GM18517 (cell line): ENCODE results near the gene THADA.

Source experiments
- ATAC-seq: cut with Tn5 transposase; IDR thresholded peaks from one replicate; pipeline ENCODE4 v1.9.1; 2021; ENCODE audit warnings: mild to moderate bottlenecking, moderate library complexity; ENCODE audit not compliant: unreplicated experiment

The THADA gene

DNA sequence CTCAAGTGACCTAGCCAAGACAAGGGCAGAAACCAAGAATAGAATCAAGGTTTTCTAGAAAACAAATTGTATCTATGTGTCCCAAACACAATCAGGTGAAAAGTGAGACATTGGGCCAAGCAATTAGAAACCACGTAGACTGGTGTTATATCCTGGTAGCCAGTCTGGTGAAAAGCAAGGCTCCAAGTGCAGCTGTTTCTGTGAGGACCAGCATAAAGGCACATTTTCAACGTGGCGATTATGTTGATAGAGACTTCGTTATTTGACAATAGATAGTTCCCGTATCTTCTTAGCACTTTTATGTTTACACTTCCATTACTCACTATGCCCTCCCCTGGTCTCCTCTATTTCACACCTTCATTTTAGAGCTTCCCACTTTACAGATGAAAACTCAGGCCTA is 266.2 kb downstream of the THADA start:
- no peak for ATAC-seq

DNA sequence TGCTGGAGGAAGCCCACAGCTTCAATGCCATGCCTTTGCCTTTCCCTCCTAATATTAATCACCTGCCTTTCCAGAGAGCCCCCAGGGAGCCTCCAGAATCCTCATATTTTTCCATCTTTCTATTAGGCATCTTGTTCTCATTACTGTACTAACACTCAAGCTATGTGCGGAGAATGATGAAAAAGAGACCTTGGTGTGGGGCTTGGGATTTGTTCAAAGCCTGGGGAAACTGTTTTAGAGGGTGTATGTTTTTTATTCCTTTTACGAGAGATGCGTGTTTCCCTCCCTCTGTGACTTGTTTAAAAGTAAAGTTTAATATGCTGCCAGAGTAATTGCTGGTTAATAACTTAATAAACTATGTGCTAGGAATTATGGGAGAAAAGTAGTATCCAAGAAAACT is 267.0 kb downstream of the THADA start:
- ATAC-seq: no peak

DNA sequence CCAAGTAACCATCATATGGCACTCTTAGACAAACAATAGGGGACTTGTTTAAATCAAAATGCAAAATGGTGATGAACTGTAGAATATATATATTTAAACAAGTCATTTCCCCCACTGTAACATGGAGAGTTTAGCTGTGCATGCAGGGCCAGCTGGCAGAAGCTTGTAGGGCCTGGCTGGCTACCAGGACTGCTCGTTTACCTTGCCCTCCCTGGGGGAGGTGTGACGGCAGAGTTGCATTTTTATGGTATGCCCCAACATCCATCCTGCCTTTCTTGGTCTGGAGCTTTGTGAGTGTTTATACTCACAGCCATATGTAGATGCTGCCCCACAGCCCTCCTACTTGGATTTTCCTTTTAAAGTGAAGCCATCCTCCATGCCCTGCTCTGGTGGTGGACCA is 267.7 kb downstream of the THADA start:
- ATAC-seq: no peak

DNA sequence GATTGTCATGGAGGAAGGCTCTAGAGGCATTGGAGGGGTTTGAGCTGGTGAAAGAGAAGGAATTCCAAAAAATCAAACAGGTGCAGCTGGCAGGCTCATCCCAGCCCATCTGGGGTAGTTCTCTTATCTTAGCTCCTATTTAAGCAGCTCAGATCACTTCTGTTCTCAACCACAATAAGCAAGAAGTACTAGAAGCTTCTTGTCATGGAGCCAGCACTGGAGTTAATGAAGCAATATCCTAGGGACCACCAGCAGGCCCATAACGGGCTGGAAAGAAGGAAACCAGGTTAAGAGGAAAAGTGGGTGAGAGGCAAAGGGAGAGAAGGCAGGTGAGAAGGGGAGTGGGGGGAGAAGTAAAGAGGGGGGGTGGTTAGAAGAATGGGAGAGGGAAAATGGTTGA is 268.7 kb downstream of the THADA start:
- no peak for ATAC-seq

DNA sequence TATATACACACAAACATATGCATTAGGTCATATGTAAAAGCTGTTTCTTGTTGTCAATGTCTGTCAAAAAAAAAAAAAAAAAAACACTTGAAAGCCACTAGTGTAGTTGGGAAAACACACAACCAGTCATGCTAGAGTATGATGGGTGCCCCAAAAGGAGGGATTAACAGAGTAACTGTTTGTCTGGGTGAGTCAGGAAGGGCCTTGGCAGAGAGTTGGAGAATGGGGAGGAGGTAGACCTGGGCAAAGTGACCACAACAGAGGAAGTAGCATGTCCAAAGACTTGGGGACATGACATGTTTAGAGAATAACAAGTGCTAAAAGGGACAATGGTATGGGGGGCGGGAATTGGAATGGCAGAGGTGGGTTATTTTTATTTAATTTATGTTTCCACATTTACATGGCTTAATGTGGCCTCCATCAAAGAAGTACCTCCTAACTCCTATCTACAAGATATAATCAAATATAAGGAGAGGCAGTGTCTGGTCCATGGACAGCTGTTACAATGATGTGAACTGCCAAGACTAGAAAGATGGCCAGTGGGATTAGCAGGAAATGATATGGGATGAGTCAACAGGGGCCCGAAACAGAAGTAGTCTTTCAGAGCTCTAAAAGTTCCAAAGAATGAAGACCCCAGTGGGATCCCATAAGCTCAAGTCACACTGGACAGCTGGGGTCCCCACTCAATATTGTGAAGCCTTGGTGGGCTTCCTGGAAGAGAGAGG is 269.6 kb downstream of the THADA start:
- ATAC-seq: no peak

DNA sequence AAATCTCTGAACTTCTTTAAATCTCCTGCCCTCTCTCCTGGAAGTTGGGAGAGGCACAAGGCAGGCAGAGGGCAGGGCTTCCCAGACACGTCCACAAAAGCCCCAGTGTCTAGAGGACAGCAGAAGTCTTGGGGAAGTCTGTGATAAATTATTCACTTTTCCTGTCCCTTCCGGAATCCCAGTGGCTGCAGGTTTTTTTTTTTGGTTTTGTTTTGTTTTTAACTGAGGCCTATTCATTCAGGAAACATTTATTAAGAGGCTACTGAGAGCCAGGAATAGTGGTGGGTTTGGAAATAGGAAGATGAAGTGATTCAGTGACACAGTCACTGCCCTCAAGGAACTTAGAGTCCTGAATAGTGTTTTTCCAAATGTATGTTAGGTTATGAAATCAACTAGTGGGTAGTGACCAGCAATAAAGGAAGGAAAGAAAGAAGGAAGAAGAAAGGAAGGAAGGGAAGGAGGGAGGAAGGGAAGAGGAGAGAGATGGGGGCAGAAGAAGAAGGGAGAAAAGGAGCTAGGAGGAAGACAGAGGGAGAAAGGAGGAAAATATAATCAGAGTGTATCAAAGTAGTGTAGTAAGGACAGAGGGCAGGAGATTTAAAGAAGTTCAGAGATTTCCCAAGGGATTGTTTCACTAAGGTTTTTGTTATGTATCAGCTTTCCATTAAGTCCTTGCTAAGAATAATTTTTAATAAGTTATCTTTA is 270.6 kb downstream of the THADA start:
- no peak for ATAC-seq

DNA sequence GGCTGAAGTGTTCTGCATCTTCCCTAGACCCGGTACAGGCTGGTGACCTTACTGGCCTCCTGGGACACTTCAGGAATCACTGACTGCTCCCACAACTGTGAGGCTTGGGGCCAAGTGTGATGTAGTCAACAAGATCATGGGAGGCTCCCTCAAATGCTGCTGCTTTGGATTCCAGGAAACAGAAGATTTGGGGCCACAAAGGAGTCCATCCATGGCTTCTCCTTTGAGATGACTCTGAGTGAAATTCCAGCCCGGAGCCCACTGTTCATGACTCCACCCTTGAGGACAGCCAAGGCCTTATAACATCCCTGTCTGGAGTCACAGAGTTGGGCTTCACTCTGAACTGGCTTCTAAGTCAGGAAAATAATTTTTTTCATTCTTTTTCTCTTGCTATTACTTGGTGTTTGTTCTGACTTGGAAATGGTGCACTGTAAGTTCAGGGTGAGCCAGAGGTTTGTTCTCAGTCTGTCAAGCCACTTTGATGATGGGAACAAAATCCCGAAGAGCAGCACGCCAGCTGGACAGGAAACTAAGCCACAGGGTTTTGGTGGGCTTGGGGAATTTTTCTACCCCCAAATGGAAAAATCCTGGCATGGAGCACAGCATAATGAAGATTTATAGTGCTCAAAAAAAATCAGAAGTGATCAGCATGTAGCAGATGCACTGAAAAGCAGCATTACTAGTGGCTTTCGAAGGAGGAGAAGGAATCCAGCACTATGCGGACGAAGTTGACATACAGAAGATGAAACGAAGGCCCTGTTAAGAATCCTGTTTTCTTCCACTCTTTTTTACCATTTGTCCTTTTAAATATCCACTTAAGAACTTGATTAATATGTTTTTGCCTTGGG is 271.4 kb downstream of the THADA start:
- ATAC-seq: no peak

DNA sequence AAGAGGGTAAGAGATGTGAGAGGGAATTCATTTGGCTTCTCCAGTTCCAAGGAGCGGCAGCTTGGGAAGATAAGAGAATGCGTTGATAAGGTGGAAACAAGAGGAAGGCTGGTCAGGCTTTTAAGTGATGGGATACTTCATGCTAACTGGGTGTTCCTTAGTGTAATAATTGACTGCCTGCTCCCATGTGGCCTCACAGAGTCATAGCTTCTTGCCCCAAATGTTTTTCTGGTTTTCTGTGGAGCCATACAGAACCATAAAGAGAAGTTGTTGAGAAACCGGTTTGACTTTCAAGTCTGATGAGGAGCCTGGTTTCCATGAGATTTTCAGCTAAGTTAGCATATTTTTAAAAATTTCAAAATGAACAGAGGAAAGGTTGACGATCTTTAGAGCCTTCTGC is 272.0 kb downstream of the THADA start:
- ATAC-seq: no peak

DNA sequence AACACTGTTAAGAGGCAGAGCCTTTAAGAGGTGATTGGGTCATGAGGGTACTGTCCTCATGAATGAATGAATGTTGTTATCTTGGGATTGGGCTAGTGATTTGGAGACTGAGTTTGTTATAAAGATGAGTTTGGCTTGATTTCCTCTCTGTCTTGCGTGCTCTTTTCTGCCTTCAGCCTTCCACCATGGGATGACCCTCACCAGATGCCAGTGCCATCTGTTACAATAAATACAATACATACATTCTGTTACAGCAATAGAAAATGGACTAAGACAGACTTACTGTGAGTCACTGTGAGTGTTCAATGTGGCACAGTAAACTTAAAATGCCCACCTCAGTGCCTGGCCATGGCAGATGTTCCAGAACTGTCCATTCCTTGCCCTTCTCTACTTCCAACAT is 274.4 kb downstream of the THADA start:
- ATAC-seq: no peak

DNA sequence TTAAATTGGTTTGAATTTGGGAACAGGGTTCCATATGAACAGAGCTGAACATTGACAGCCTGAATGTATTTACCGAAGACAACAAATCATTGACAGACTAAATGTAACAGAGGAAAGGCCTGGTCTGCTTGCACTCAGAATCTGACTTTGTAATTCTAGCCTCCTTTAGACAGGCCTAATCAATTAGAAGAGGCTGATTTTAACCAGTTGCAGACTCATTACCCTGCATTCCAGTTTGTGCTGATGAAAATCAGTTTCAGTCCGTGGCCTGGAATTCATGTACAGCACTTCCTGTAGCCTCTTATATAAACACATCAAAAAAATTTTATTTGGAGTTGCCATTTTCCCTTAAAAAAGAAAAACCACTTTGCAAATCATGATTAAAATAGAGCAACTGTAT is 276.3 kb downstream of the THADA start:
- ATAC-seq: no peak

DNA sequence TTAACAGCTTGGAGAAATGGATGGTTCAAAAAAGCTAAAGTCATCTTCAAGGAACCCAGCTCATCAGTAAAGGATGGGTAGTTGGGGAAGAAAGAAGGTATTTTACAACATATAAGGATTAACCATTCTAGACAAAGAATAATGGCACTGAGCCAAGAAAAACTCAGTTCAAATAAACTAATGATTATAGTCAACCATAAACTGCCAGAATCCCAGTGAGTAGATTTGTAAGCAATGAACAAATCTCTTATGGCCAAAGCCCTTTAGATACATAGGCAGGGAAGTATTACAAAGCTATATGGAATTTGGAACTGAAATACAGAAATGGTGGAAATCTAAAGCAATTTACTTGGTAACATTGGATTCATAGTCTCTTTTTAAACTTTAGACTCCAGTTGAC is 277.0 kb downstream of the THADA start:
- no peak for ATAC-seq

DNA sequence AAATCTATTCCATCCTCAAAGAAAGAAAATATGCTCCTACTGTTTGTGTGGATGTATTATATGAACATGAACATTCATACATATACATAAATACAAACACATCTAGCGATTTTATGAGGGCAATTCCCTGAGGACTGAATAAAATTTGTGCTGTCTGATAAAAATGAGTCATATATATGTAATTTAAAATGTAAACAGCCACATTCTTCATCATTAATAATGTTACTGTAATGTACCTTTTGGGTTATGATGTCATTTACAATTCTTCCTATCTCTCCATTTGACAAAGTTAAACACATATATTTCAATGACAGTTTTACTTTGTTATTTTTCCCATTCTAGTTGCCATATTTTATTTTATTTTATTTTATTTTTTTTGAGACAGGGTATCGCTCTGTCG is 278.2 kb downstream of the THADA start:
- no peak for ATAC-seq

DNA sequence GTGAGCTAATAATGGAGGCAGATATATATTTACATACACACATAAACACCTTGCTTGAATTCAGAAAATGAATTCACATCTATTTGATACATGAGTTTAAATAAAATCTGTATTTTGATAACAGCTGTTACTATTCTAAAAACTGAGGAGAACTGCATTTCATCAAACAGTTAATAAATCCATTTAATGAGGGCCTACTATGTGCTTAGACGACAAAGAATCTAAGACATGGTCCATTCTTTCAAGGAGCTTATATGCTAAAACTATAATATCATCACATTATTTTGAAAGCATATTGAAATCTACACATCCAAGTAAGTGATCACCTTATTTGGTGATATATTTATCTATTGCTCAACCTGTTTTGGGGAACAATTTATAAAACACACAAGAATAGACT is 278.6 kb downstream of the THADA start:
- no peak for ATAC-seq

DNA sequence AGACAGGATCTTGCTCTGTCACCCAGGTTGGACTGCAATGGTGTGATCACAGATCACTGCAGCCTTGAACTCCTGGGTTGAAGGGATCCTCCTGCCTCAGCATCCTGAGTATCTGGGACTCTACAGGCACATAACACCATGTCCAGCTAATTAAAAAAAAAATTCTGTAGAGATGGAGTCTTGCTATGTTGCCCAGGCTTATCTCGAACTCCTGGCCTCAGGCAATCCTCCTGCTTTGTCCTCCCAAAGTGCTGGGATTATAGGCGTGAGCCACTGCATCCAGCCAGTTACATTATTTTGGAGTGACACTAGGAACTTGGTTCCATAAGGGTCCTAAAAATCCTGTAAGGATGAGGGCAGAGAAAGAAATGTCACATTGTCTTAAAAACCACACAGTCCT is 280.4 kb downstream of the THADA start:
- no peak for ATAC-seq

DNA sequence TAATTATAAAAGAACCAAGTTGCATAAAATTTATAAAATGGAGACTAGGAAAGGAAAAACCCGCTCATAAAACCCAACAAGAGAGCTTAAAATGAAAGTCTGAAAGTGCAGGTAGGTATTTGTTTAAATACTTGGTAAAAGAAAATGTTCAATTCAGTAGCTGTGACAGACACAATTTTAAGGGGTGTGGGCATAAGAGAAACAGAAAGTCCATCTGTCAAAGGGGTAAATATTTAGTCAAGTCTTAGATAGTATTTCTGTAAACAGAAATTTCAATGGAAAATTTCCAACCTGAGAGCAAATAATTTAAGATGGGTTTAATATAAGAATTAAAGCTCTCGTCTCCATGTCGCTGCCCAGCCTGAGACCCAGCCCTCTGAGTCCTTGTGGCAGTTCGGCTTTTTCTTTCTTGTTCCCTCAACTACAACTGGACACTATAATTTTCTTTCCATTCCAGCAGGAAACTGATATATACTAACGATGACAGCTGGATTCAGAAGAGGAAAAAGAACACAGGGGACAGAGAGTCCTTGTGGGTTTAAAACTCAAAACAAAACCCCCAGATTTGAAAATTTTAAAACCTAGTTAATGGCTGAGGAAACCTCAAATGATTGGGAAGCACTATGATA is 281.4 kb downstream of the THADA start:
- no peak for ATAC-seq

DNA sequence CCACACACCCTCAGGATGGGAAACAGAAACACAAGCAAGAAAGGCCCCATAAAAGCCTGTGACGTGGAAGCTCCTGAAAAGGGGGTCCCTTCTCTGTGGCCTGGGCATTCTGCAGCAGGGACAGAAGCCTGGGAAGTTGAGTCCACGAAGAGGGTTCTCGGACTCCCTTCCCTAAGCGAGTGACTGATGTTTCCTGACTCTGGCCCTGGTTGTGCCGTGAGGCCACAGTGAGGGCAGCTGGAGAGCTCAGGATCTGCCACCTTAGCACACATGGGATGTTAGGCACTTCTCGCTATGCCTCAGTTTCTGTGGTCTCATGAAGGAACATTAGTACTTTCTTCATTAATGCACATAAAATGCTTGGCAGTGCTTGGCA is 282.2 kb downstream of the THADA start:
- ATAC-seq: no peak

DNA sequence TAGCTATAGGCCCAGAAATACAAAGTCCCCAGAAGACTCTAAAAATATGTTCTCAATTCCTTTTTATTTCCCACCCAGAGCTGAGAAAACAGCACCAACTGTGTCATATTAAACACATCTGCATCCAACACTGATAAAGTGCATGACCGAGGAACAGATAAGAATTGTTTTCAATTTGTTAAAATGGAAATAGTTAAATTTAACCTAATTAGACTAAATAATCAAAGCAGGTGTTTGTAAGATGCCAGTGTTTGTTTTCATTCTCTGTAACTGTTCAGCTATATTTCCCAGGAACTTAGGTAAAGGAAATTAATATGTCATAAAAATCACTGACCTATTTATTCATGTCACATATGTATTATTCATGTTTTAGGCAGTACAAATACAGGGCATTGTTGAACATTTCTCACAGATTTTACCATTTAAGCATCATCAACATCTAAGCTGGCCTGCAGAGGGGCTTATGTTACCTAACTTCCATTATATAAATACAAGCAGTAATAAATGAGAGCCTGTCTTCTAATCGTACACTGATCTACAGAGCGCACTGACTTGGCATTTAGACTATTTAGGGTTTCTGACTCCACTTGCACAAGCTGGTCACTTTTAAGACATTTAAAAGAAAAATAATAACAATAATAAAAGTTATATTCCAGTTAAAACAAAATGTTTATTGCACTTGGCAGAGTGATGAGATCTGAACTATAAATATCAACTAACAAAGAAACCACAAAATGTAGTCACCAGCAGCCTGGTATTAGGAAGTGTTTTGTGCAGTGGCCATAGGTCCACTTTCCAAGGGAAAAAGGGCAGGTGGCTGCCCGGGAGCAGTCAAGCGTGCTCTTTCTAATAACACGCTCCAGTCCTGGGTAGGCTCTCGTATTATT is 282.8 kb downstream of the THADA start:
- ATAC-seq: no peak

DNA sequence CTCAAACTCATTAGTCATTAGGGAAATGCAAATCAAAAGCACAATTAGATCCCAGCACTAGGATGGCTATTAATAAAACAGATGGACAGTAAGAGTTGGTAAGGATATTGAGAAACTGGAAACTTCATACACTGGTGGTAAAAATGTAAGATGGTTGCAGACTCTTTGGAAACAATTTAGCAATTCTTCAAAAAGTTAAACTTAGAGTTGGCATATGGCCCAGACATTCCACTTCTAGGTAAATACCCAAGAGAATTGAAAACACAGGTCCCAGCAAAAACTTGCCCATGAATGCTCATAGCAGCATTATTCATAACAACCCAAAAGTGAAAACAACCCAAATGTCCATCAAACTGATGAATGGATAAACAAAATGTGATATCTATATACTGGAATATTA is 284.6 kb downstream of the THADA start:
- no peak for ATAC-seq

DNA sequence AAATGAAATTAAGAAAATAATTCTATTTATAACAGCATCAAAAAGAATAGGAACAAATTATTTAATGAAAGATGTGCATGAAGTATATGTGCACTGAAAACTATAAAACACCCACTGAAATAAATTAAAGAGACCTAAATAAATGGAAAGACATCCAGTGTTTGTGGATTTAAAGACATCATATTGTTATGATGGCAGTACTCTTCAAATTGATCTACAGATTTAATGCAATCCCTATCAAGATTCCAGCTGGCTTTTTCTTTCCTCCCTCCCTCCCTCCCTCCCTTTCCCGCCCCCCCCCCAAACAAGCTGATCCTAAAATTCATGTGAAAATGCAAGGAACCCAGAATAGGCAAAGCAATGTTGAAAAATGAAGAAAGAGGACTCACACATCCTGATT is 285.9 kb downstream of the THADA start:
- no peak for ATAC-seq

DNA sequence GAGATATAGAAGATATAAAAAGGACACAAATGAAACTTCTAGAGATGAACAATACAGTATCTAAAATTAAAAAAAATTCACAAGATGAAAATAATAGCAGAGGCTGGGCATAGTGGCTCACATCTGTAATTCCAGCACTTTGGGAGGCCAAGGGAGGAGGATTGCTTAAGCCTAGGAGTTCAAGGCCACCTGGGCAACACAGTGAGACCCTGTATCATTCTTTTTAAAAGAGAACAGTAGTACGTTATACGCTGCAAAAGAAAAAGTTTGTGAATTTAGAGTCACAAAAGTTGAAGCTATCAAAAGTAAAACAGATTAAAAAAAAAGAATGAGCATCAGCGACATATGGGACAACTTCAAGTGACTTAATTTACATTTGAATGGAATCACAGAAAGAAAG is 287.9 kb downstream of the THADA start:
- no peak for ATAC-seq

DNA sequence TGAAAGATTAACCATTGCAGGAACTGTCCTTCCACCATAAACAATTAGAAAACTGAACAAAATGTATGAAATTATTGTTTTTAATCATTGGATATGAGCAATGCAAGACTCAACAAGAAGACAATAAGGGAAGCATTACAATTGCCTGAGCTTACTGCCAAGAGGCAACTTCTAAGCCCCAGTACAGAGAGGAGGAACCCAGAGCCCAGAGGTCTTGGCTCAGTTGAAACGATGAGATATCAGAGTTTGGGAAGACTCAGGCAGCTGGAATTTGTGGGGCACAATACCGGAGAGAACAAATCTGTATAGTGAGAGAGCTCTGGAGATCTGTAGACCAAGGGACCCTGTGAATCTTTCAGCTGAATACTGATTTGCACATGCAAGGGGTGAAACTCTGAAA is 288.8 kb downstream of the THADA start:
- ATAC-seq: no peak
